HepG2 (cell line): ENCODE measurements around the gene EFEMP2. TPM values are rescaled to one million over a fixed set of nuclear protein-coding genes. Genes with fewer than 3 reads are reported as not detected.

Source experiments
- AFF4 ChIP-seq: sonication (generic); formaldehyde crosslinking; IDR thresholded peaks from 2 replicates; pipeline ENCODE4 v1.4.0; 2020; ENCODE audit warnings: missing genetic modification reagents
- BHLHE40 ChIP-seq: IDR thresholded peaks from 2 replicates; pipeline ENCODE4 v1.6.1; 2011; ENCODE audit warnings: low read length, improper control_type of control experiment
- CENPBD1 ChIP-seq: sonication (generic); formaldehyde crosslinking; IDR thresholded peaks from 2 replicates; pipeline ENCODE4 v1.8.0; 2022; ENCODE audit warnings: missing genetic modification reagents, low read depth, mild to moderate bottlenecking, borderline replicate concordance
- GTF3A ChIP-seq: sonication (generic); formaldehyde crosslinking; conservative IDR thresholded peaks from 2 replicates; pipeline ENCODE4 v1.4.0; 2020; ENCODE audit warnings: mild to moderate bottlenecking, missing genetic modification reagents
- HDAC6 ChIP-seq: fragments of 200-600 bp; sonication (generic); IDR thresholded peaks from 2 replicates; pipeline ENCODE4 v1.7.0; 2017; ENCODE audit warnings: mild to moderate bottlenecking, antibody characterized with exemption, low read length, low read depth
- ISL2 ChIP-seq: sonication (generic); formaldehyde crosslinking; IDR thresholded peaks from 2 replicates; pipeline ENCODE4 v1.5.0; 2020; ENCODE audit warnings: missing genetic modification reagents
- KAT2B ChIP-seq: fragments of 150-350 bp; IDR thresholded peaks from 2 replicates; pipeline ENCODE4 v1.6.1; 2014; ENCODE audit warnings: low read depth, low read length, borderline replicate concordance
- KLF16 ChIP-seq, 2 experiments: sonication (generic) in 1 of 2; formaldehyde crosslinking in 1 of 2; IDR thresholded peaks; 2 replicates each; pipeline versions ENCODE4 v1.6.1 to v1.8.0; 2016 to 2023; ENCODE audit warnings: missing genetic modification reagents in 2 of 2, missing compliant biosample characterization in 1 of 2
- MAZ ChIP-seq, 2 experiments: sonication (generic) in 1 of 2; formaldehyde crosslinking in 1 of 2; IDR thresholded peaks; 2 replicates each; pipeline versions ENCODE4 v1.5.0 to v1.6.1; 2012 to 2020; ENCODE audit warnings: low read depth in 2 of 2, mild to moderate bottlenecking in 2 of 2, borderline replicate concordance in 1 of 2, improper control_type of control experiment in 1 of 2, low read length in 1 of 2, missing genetic modification reagents in 1 of 2, moderate library complexity in 1 of 2
- NFIC ChIP-seq: IDR thresholded peaks from 2 replicates; pipeline ENCODE4 v1.6.1; 2012; ENCODE audit warnings: mild to moderate bottlenecking, low read length, inconsistent platforms
- PLSCR1 ChIP-seq: sonication (generic); formaldehyde crosslinking; IDR thresholded peaks from 2 replicates; pipeline ENCODE4 v1.5.0; 2020; ENCODE audit warnings: missing genetic modification reagents, mild to moderate bottlenecking, borderline replicate concordance
- RFXANK ChIP-seq: IDR thresholded peaks from 2 replicates; pipeline ENCODE4 v1.6.1; 2016
- SCMH1 ChIP-seq: sonication (generic); formaldehyde crosslinking; IDR thresholded peaks from 2 replicates; pipeline ENCODE4 v1.9.0; 2021; ENCODE audit warnings: missing genetic modification reagents, mild to moderate bottlenecking, borderline replicate concordance
- ZFP82 ChIP-seq: sonication (generic); formaldehyde crosslinking; IDR thresholded peaks from 2 replicates; pipeline ENCODE4 v1.5.1; 2020; ENCODE audit warnings: mild to moderate bottlenecking, missing genetic modification reagents, borderline replicate concordance
- ZNF558 ChIP-seq: sonication (generic); formaldehyde crosslinking; IDR thresholded peaks from 2 replicates; pipeline ENCODE4 v1.9.0; 2022; ENCODE audit warnings: mild to moderate bottlenecking, missing genetic modification reagents, borderline replicate concordance
- ZNF563 ChIP-seq: sonication (generic); formaldehyde crosslinking; IDR thresholded peaks from 2 replicates; pipeline ENCODE4 v1.8.0; 2022; ENCODE audit warnings: mild to moderate bottlenecking, moderate library complexity, missing genetic modification reagents
- ZNF644 ChIP-seq: IDR thresholded peaks from 2 replicates; pipeline ENCODE4 v1.6.1; 2016; ENCODE audit warnings: low read depth
- polyA plus RNA-seq, 8 experiments: library from polyadenylated mRNA; depleted of rRNA in 3 of 8; stranded (reverse) in 7 of 8; unstranded in 1 of 8; fragments of >200 nt; fragmentation: Illumina TruSeq in 4 of 8; extraction: Trizol in 4 of 8; gene quantifications; 2 replicates each; pipeline versions ENCODE4 v1.2.1 to v1.2.3, GENCODE V29; 2011 to 2016; ENCODE audit warnings: low read depth in 4 of 8, missing spikeins in 1 of 8, mixed read lengths in 1 of 8; ENCODE audit not compliant: insufficient read depth in 1 of 8
- total RNA-seq, 5 experiments: library from RNA; depleted of rRNA; stranded (reverse); fragments of >200 nt; fragmentation: Illumina TruSeq; extraction: Trizol; gene quantifications; 2 replicates each; pipeline ENCODE4 v1.2.3, GENCODE V29; 2016; ENCODE audit warnings: low read depth in 1 of 5
- TF ChIP-seq, protein P1 (sequence below): sonication (generic); formaldehyde crosslinking; IDR thresholded peaks from 2 replicates; pipeline ENCODE4 v1.8.1; 2023; ENCODE audit warnings: missing genetic modification reagents, inconsistent platforms, borderline replicate concordance
- TF ChIP-seq, protein P2 (sequence below): sonication (generic); formaldehyde crosslinking; IDR thresholded peaks from 2 replicates; pipeline ENCODE4 v1.8.0; 2022; ENCODE audit warnings: missing genetic modification reagents, mild to moderate bottlenecking, inconsistent platforms, borderline replicate concordance
- TF ChIP-seq, protein P3 (sequence below): sonication (generic); formaldehyde crosslinking; IDR thresholded peaks from 2 replicates; pipeline ENCODE4 v1.5.0; 2020; ENCODE audit warnings: missing genetic modification reagents

The EFEMP2 gene
- total and polyA plus RNA-seq, 2 of the 13 experiments (the other 11 are each of a cell fraction or from before 2014, with no cell fraction given), result 7.4 to 29.7 TPM

GRCh38 chr11:65903068-65903481 lies 30.5 kb upstream of the EFEMP2 start (continued):
- TF ChIP-seq BHLHE40 (peak; percentile 27; the same call in 1 of the 2 replicates), AFF4 (CRISPR knock-in tag) (no peak), GTF3A (no peak), KAT2B (no peak), ZNF558 (no peak), ZFP82 (0 out of 2 replicates have a peak, but pooled peaks have one; percentile 49), MAZ (IDR thresholded peaks at IDR 0.05; ENCODE audit: borderline replicate concordance, low read depth, low read length) (no peak), MAZ (CRISPR knock-in tag; IDR thresholded peaks at IDR 0.05; ENCODE audit: low read depth) (no peak), ZNF644 (CRISPR knock-in tag) (no peak), PLSCR1 (no peak), NFIC (no peak), SCMH1 (no peak), HDAC6 (no peak), ISL2 (CRISPR knock-in tag) (no peak), RFXANK (no peak), KLF16 (CRISPR knock-in tag; IDR thresholded peaks at IDR 0.05) (no peak), CENPBD1 (no peak), ZNF563 (CRISPR knock-in tag) (no peak)
- TF ChIP-seq, protein P1, sequence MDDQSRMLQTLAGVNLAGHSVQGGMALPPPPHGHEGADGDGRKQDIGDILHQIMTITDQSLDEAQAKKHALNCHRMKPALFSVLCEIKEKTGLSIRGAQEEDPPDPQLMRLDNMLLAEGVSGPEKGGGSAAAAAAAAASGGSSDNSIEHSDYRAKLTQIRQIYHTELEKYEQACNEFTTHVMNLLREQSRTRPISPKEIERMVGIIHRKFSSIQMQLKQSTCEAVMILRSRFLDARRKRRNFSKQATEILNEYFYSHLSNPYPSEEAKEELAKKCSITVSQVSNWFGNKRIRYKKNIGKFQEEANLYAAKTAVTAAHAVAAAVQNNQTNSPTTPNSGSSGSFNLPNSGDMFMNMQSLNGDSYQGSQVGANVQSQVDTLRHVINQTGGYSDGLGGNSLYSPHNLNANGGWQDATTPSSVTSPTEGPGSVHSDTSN (CRISPR knock-in tag), result no peak
- TF ChIP-seq, protein P2, sequence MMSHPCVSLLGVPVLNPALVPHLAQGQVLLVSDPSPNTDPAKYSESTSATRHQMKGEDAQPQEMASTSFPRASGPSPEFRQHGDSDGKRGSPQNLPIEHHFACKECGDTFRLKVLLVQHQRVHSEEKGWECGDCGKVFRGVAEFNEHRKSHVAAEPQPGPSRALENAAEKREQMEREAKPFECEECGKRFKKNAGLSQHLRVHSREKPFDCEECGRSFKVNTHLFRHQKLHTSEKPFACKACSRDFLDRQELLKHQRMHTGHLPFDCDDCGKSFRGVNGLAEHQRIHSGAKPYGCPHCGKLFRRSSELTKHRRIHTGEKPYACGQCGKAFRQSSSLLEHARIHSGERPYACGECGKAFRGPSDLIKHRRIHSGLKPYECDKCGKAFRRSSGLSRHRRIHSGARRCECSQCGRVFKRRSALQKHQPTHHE (CRISPR knock-in tag), result no peak
- TF ChIP-seq, protein P3, sequence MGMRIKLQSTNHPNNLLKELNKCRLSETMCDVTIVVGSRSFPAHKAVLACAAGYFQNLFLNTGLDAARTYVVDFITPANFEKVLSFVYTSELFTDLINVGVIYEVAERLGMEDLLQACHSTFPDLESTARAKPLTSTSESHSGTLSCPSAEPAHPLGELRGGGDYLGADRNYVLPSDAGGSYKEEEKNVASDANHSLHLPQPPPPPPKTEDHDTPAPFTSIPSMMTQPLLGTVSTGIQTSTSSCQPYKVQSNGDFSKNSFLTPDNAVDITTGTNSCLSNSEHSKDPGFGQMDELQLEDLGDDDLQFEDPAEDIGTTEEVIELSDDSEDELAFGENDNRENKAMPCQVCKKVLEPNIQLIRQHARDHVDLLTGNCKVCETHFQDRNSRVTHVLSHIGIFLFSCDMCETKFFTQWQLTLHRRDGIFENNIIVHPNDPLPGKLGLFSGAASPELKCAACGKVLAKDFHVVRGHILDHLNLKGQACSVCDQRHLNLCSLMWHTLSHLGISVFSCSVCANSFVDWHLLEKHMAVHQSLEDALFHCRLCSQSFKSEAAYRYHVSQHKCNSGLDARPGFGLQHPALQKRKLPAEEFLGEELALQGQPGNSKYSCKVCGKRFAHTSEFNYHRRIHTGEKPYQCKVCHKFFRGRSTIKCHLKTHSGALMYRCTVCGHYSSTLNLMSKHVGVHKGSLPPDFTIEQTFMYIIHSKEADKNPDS (CRISPR knock-in tag), result no peak
